ENCODE results near the gene DHX15.
A peak's percentile ranks its signal among the peaks of the same experiment; 100 is the strongest.

Gene DHX15

GRCh38 chr4:24582235-24582832 lies 2.0 kb downstream of the DHX15 start:
- no peak for DNase-seq

GRCh38 chr4:24578364-24578763 lies 6.0 kb downstream of the DHX15 start:
- no peak for DNase-seq

GRCh38 chr4:24576276-24576675 lies 8.1 kb downstream of the DHX15 start:
- DNase-seq, result no peak

- DNase-seq, result no peak
Measured at GRCh38 chr4:24574236-24574635, 10.1 kb downstream of the DHX15 start.

GRCh38 chr4:24573582-24573981 lies 10.8 kb downstream of the DHX15 start:
- no peak for DNase-seq

GRCh38 chr4:24570574-24571236 lies 13.6 kb downstream of the DHX15 start:
- DNase-seq, result no peak

GRCh38 chr4:24570172-24570571 lies 14.2 kb downstream of the DHX15 start:
- DNase-seq, result no peak

- no peak for DNase-seq
Measured at GRCh38 chr4:24569662-24570061, 14.7 kb downstream of the DHX15 start.

- DNase-seq, result no peak
Measured at GRCh38 chr4:24568425-24568824, 15.9 kb downstream of the DHX15 start.

- no peak for DNase-seq
Measured at GRCh38 chr4:24565054-24565453, 19.3 kb downstream of the DHX15 start.

GRCh38 chr4:24564488-24564887 lies 19.9 kb downstream of the DHX15 start:
- DNase-seq, result no peak

GRCh38 chr4:24561438-24562139 lies 22.8 kb downstream of the DHX15 start:
- no peak for DNase-seq

GRCh38 chr4:24560868-24561368 lies 23.4 kb downstream of the DHX15 start:
- DNase-seq, result no peak

- DNase-seq, result no peak
Measured at GRCh38 chr4:24559889-24560288, 24.5 kb downstream of the DHX15 start.

- no peak for DNase-seq
Measured at GRCh38 chr4:24559032-24559821, 25.1 kb downstream of the DHX15 start.

GRCh38 chr4:24557026-24558025 lies 27.0 kb downstream of the DHX15 start:
- DNase-seq, result no peak

- peak; percentile 17 for DNase-seq
Measured at GRCh38 chr4:24551492-24552289, 32.7 kb downstream of the DHX15 start.

GRCh38 chr4:24550441-24551175 lies 33.7 kb downstream of the DHX15 start:
- DNase-seq, result no peak

GRCh38 chr4:24547979-24548378 lies 36.4 kb downstream of the DHX15 start:
- DNase-seq, result no peak

Data from CD4-positive, alpha-beta T cell treated with Interleukin-21 for 1 hour (primary cell).